Tibial artery (tissue), 4 donors: ENCODE results near the gene SRMS.

ENCODE experiments used
- DNase-seq, 2 donors: peaks; one replicate each; pipeline ENCODE4 v3.0.0-alpha.2; 2019
- H3K27ac ChIP-seq, 2 donors: fragments of 200-600 bp; sonication (generic) in 1 of 2; 1 replicate in 1 of 2; 2 replicates in 1 of 2; pipeline ENCODE4 v1.5.1; 2018 to 2019; ENCODE audit warnings: mild to moderate bottlenecking in 1 of 2
- H3K27me3 ChIP-seq, 2 donors: fragments of 200-600 bp; sonication (generic) in 1 of 2; one replicate each; pipeline versions ENCODE4 v1.5.1 to v1.6.0; 2016 to 2019
- H3K36me3 ChIP-seq, 3 donors: fragments of 200-600 bp; sonication (generic) in 2 of 3; one replicate each; pipeline ENCODE4 v1.5.1; 2016 to 2019; ENCODE audit warnings: mild to moderate bottlenecking in 2 of 3
- H3K4me1 ChIP-seq, 4 donors: fragments of 200-600 bp; sonication (generic) in 2 of 4; 1 replicate in 3 of 4; 2 replicates in 1 of 4; pipeline ENCODE4 v1.5.1; 2016 to 2019
- H3K4me3 ChIP-seq, 2 donors: fragments of 200-600 bp; sonication (generic) in 1 of 2; 1 replicate in 1 of 2; 2 replicates in 1 of 2; pipeline ENCODE4 v1.5.1; 2018 to 2019; ENCODE audit warnings: mild to moderate bottlenecking in 2 of 2
- H3K9me3 ChIP-seq, 3 donors: fragments of 200-600 bp; sonication (generic) in 1 of 3; one replicate each; pipeline ENCODE4 v1.5.1; 2016 to 2019
- CTCF ChIP-seq, 2 experiments: fragments of 200-600 bp in 1 of 2; fragments of 450-650 bp in 1 of 2; IDR thresholded peaks; one replicate each; pipeline ENCODE4 v1.5.1; 2017 to 2019; ENCODE audit warnings: antibody characterized with exemption in 2 of 2, mild to moderate bottlenecking in 1 of 2, moderate library complexity in 1 of 2
- intact Hi-C: fragments of 100-400 bp; cut with DNase I; formaldehyde crosslinking; loops from one replicate; pipeline ENCODE4 v1.15.0; 2023; ENCODE audit warnings: low total_unique reads

Gene SRMS

GRCh38 chr20:63567386-63568169 lies 20.0 kb upstream of the SRMS start:
- Histone ChIP-seq H3K9me3 (no peaks in the 10 kb centered on the region), H3K4me1 (peaks cover 0 to 1% (median 0%) of the 10 kb centered on the region in 4 donors), H3K36me3 (peaks cover 8 to 52% (median 34%) of the 10 kb centered on the region in 3 donors), H3K27me3 (no peaks in the 10 kb centered on the region), H3K27ac (no peak overlapping the region), H3K4me3 (no peak overlapping the region)
- TF ChIP-seq CTCF (IDR thresholded peaks at IDR 0.05): no peak
- DNase-seq: no peak
- intact Hi-C loops: loop anchor here (5.0 kb wide), 1 partner anchor 50 kb away; no protein-coding TSS in a partner anchor

GRCh38 chr20:63567136-63567385 lies 19.5 kb upstream of the SRMS start:
- TF ChIP-seq CTCF (IDR thresholded peaks at IDR 0.05): no peak
- intact Hi-C loops: loop anchor here (5.0 kb wide), 1 partner anchor 50 kb away; no protein-coding TSS in a partner anchor
- DNase-seq: no peak
- Histone ChIP-seq H3K4me1 (no peaks in the 10 kb centered on the region), H3K27me3 (no peaks in the 10 kb centered on the region), H3K27ac (no peak overlapping the region), H3K9me3 (no peaks in the 10 kb centered on the region), H3K4me3 (no peak overlapping the region), H3K36me3 (peaks cover 10 to 54% (median 39%) of the 10 kb centered on the region in 3 donors)

- H3K27ac ChIP-seq: no peak overlapping the region
- peaks cover 10 to 57% (median 44%) of the 10 kb centered on the region in 3 donors for H3K36me3 ChIP-seq
- no peak for TF ChIP-seq CTCF (IDR thresholded peaks at IDR 0.05)
- no peak for DNase-seq
- H3K27me3 ChIP-seq: no peaks in the 10 kb centered on the region
- intact Hi-C loops: loop anchor here (5.0 kb wide), 1 partner anchor 51 kb away; no protein-coding TSS in a partner anchor
- no peaks in the 10 kb centered on the region for H3K4me1 ChIP-seq
- H3K4me3 ChIP-seq: no peak overlapping the region
- H3K9me3 ChIP-seq: no peaks in the 10 kb centered on the region
Measured at GRCh38 chr20:63566395-63567135, 19.0 kb upstream of the SRMS start.

GRCh38 chr20:63565699-63566335 lies 18.3 kb upstream of the SRMS start:
- Histone ChIP-seq H3K27ac (no peak overlapping the region), H3K4me1 (no peaks in the 10 kb centered on the region), H3K9me3 (no peaks in the 10 kb centered on the region), H3K4me3 (no peak overlapping the region), H3K27me3 (no peaks in the 10 kb centered on the region), H3K36me3 (peaks cover 10 to 65% (median 51%) of the 10 kb centered on the region in 3 donors)
- intact Hi-C loops: loop anchor here (5.0 kb wide), 1 partner anchor 51 kb away; no protein-coding TSS in a partner anchor
- TF ChIP-seq CTCF (IDR thresholded peaks at IDR 0.05): no peak
- no peak for DNase-seq

- no peaks in the 10 kb centered on the region for H3K4me1 ChIP-seq
- intact Hi-C loops: loop anchor here (5.0 kb wide), 1 partner anchor 52 kb away; no protein-coding TSS in a partner anchor
- no peak for TF ChIP-seq CTCF (IDR thresholded peaks at IDR 0.05)
- DNase-seq: no peak
- H3K4me3 ChIP-seq: no peak overlapping the region
- no peaks in the 10 kb centered on the region for H3K9me3 ChIP-seq
- H3K27me3 ChIP-seq: no peaks in the 10 kb centered on the region
- no peak overlapping the region for H3K27ac ChIP-seq
- H3K36me3 ChIP-seq: peaks cover 10 to 71% (median 58%) of the 10 kb centered on the region in 3 donors
Measured at GRCh38 chr20:63565021-63565698, 17.6 kb upstream of the SRMS start.
